Activated gamma-delta T cell treated with anti-CD3 and anti-CD28 coated beads, Interleukin-2, amount 50 U/mL, for 16 hours (primary cell): ENCODE measurements around the gene TBC1D3C.
"Not testable (repeated sequence)": the region's sequence is repeated elsewhere in the genome, so short reads cannot be mapped to it uniquely, and the experiment has no call there.

Experiments
- DNase-seq: peaks from one replicate; pipeline ENCODE4 v3.0.0-alpha.2; 2020; ENCODE audit warnings: low read depth

TBC1D3C gene

DNA sequence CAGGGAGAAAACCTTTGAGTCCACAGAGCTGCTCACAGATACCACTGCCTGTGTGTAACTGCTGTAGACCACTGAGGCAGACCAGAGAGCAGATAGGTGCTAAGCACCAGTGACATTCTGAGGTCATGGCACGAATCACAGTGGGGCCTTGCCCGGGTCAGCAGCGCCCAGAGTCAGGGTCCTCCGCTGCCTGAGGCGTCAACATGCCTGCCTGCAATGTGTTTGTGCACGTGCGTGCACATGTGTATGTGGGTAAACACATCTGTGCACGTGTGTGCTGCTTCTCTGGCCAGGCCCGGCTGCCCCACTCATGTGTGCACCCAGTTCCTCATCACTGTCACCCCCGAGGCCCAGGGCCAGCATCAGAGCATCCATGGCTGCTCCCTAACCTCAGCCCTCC, at the start of gene TBC1D3C:
TBC1D3C (minus strand) TSS at position 101 of the 400 bp plus-strand sequence. CDS start 1,568 bp downstream, outside the sequence.
- not testable (repeated sequence) for DNase-seq

GRCh38 chr17:38099262-38099661, 30.8 kb upstream of the TBC1D3C start:
- DNase-seq: not testable (repeated sequence)

DNA sequence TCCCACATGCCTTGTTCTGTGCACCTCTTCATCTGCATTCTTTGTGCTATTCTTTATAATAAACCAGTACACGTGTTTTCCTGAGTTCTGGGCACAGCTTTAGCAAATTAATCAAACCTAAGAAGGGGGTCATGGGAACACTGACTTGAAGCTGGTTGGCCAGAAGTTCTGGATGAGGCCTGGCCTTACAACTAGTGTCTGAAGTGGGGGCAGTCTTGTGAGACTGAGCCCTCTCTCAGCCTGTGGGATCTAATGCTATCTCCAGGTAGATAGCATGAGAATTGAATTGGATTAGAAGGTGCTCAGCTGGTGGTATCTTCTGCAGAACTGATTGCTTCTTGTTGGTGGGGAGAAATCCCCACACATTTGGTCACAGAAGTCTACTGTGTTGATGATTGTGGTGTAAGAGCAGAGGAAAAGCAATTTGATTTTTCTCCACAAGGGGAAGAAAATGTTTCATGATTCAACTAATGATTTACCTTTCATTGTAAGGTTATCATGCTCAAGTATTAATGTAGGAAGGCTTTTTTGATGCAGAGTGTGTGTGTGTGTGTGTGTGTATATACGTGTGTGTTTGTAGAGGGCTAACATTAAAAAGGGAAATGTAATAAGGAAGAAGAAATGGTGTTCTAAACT, 25.7 kb upstream of the TBC1D3C start:
- DNase-seq: not testable (repeated sequence)

DNA sequence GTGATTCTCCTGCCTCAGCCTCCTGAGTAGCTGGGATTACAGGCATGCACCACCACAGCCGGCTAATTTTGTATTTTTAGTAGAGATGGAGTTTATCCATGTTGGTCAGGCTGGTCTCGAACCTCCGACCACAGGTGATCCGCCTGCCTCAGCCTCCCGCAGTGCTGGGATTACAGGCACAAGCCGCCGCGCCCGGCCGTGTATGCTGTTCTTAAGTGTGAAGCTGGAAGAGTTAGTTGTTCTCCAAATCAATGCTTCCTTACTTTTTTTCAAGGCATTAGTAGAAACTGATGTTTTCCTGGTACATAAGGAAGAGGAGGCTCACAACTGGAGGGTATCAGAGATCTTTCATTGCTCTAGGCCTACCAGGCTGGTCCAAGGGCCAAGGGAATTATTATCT, 19.7 kb upstream of the TBC1D3C start:
- DNase-seq: not testable (repeated sequence)

DNA sequence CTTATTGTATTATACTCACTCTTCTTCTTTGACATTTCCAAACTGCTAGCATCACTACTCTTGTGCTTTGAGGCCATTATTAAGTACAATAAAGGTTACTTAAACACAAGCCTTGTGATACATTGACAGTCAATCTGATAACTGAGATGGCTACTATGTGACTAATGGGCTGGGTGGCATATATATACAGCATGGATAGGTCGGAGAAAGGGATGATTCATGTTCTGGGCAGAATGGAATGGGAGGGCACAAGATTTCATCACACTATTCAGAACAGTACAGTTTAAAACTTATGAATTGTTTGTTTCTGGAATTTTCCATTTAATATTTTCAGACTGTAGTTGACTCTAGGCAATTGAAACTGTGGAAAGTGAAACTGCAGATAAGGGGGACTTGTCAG, 18.9 kb upstream of the TBC1D3C start:
- not testable (repeated sequence) for DNase-seq
